GM19099 (cell line): Measurements from ENCODE around the gene GON4L.

Experiments used
- POLR2A ChIP-seq: IDR thresholded peaks from 3 replicates; pipeline ENCODE4 v1.6.1; 2011; ENCODE audit warnings: low read depth; ENCODE audit not compliant: insufficient read length; ENCODE audit errors: extremely low read depth

Gene GON4L

DNA sequence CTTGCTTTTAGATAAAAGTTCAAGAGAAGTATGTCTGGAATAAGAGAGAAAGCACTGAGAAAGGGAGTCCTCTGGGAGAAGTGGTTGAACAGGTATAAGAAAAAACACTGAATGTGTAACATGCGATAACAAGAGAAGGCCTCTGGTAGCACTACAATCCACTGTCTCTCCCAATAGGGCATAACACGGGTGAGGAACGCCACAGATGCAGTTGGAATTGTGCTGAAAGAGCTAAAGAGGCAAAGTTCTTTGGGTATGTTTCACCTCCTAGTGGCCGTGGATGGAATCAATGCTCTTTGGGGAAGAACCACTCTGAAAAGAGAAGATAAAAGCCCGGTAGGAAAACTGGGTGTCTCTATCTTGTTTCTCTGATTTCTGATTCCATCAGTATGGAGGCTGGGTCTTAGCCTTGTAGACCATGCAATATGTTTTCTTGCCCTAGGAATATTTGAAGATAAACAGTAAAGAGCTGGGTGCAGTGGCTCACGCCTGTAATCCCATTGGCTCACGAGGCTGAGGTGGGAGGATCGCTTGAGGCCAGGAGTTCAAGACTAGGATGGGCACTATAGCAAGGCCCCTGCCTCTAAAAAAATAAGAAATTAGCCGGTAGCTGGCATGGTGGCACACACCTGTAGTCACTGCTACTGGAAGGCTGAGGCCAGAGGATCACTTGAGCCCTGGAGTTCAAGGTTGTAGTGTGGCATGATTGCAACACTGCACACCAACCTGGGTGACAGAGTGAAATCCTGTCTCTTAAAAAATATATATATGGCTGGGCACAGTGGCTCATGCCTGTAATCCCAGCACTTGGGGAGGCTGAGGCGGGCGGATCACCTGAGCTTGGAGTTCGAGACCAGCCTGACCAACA, 127.7 kb downstream of the GON4L start:
- no peak for TF ChIP-seq POLR2A

DNA sequence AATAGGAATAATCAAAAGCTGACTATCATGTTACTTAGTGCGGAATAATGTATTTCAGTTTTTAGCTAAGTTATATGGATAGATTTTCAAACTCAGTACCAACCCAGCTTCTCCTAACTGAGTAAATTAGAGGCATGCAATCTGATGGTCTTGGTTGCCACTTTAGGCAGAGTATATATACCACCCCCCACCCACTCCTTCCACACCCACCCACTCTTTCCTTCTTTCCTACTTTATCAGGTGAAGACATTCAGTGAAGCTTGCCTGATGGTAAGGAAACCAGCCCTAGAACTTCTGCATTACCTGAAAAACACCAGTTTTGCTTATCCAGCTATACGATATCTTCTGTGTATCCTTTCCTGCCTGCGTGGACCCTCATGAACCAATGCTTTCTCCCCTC, 131.9 kb downstream of the GON4L start:
- TF ChIP-seq POLR2A: no peak

DNA sequence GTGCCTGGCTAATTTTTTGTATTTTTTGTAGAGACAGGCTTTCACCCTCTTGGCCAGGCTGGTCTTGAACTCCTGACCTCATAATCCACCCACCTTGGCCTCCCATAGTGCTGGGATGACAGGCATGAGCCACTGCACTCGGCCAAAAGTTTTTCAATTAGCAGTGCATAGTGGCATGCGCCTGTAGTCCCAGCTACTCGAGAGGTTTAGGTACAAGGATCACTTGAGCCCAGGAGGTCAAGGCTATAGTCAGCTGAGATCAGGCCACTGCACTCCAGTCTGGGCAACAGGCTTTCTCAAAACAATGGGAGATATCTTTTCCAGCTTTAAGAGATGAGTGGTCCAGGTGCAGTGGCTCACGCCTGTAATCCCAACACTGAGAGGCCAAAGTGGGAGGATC, 137.3 kb downstream of the GON4L start:
- no peak for TF ChIP-seq POLR2A

DNA sequence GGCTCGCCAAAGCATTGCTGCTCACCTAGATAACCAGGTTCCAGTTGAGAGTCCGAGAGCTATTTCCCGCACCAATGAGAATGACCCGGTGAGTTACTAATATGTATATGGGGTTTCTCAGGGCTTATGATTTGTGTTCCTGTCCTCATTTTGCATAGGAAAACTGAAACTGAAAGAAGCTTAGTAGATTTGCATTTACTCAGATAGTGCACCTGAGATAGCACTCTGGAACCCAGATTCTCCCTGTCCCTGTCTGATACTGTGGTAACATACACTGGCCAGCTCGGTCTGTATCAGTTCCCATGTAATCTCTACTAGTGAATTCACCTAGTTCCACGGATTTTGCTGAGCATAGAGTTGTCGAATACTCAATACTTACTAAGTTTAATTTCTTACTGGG, 140.0 kb downstream of the GON4L start:
- no peak for TF ChIP-seq POLR2A

DNA sequence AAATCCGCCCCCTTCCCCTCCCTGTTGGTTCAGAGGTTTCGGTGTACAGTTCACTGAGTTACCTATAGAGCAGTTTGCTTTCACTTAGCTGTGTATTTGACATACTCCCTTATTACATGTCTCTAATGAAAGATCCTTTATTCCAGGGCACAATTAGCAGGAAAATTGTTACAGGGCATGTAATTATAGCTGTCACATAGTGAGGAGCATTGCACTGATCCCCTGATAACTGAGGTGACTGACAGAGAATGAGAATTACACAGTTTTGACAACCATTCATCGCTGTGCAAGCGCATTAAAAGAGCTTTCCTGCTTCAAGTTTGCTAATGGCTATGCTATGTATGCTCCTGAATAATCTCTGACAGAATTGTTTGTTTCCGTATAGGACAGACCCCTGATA, 141.2 kb downstream of the GON4L start:
- no peak for TF ChIP-seq POLR2A

DNA sequence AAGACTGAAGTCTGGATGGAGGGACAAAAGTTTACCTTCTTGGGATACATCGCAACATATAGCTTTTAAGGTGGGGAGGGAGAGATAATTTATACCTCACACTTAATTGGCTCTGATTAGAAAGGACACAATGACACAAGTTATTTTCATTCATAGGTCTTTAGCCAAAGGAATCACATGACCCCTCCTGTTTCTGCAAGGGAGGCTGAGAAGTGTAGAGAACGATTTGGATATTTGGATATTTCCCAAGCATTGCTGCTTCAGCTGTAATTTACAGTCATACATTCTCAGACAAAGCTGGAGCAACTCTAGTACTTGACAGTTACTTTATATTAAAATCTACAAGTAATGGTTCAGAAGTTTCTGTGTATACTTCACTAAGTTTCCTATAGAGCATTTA, 143.9 kb downstream of the GON4L start:
- no peak for TF ChIP-seq POLR2A

DNA sequence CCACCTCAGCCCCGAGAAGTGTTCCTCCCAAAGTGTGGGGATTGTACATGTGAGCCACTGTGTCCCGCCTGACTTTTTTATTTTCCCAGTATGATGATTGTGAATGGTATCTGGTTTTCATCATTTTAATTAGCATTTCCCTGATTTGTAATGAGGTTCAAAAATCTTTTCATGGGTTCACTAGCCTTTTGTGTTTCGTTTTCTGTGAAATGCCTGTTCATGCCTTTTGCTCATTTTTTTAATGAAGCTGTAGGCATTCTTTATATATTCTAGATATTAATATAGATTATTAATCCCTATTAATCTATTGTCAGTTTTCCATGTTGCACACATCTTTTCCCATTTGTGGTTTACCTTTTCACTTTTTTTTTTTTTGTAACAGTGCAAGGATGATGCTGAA, 147.6 kb downstream of the GON4L start:
- no peak for TF ChIP-seq POLR2A

DNA sequence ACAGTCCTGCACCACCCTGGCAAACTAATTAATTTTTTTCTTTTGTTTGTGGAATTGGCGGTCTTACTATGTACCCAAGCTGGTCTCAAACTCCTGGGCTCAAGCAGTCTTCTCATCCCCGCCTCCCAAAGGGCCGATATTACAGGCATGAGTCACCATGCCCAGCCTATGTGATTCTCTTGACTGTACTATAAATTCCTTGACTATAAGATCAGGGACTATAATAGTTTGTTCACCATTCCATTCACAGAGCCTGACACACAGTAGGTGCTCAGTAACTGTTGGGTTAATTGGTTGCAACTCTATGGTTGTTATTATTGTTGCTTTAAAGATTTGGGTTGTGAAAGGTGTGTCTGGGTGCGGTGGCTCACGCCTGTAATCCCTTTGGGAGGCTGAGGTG, 150.9 kb downstream of the GON4L start:
- TF ChIP-seq POLR2A: no peak

DNA sequence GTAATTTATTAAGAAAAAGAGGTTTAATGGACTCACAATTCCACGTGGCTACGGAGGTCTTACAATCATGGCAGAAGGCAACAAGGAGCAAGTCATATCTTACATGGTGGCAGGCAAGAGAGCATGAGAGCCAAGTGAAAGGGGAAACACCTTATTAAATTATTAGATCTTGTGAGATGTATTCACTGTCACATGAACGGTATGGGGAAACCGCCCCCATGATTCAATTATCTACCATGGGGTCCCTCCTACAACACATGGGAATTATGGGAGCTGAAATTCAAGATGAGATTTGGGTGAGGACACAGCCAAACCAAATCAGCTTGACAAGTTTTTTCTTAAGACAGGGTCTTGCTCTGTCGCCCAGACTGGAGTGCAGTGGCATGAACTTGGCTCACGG, 153.8 kb downstream of the GON4L start:
- TF ChIP-seq POLR2A: no peak
